ENCODE results near the gene SCMH1.

GRCh38 chr1:41108696-41109275 is 133.3 kb downstream of the SCMH1 start:
- TF ChIP-seq CTCF (IDR thresholded peaks at IDR 0.05; ENCODE audit: poor library complexity): no peak
- no peak for TF ChIP-seq EZH2 (IDR thresholded peaks at IDR 0.05; ENCODE audit: borderline replicate concordance)
- no peak for TF ChIP-seq EZH2phosphoT487 (IDR thresholded peaks at IDR 0.05; ENCODE audit: low read depth, severe bottlenecking, unreplicated experiment)

Data from hepatocyte (in vitro differentiated cells).